NOMO-1 treated with DMSO at 0.1 percent for 48 hours (cell line): ENCODE measurements around the gene GPR179.
A peak's percentile ranks its signal among the peaks of the same experiment; 100 is the strongest.

ENCODE experiments used
- DNase-seq: peaks from one replicate; lab custom pipeline; 2025; ENCODE audit not compliant: unreplicated experiment; lab: John Stamatoyannopoulos, UW

Gene GPR179, protein sequence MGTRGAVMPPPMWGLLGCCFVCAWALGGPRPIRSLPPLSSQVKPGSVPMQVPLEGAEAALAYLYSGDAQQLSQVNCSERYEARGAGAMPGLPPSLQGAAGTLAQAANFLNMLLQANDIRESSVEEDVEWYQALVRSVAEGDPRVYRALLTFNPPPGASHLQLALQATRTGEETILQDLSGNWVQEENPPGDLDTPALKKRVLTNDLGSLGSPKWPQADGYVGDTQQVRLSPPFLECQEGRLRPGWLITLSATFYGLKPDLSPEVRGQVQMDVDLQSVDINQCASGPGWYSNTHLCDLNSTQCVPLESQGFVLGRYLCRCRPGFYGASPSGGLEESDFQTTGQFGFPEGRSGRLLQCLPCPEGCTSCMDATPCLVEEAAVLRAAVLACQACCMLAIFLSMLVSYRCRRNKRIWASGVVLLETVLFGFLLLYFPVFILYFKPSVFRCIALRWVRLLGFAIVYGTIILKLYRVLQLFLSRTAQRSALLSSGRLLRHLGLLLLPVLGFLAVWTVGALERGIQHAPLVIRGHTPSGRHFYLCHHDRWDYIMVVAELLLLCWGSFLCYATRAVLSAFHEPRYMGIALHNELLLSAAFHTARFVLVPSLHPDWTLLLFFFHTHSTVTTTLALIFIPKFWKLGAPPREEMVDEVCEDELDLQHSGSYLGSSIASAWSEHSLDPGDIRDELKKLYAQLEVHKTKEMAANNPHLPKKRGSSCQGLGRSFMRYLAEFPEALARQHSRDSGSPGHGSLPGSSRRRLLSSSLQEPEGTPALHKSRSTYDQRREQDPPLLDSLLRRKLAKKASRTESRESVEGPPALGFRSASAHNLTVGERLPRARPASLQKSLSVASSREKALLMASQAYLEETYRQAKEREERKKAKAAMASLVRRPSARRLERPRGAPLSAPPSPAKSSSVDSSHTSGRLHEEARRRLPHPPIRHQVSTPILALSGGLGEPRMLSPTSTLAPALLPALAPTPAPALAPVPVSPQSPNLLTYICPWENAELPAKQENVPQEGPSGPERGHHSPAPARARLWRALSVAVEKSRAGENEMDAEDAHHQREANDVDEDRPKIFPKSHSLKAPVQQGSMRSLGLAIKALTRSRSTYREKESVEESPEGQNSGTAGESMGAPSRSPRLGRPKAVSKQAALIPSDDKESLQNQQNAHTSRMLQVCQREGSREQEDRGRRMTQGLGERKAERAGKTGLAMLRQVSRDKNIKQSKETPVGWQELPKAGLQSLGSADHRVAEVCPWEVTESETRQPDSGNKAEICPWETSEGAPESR (N-terminal part only)

GRCh38 chr17:38343608-38344419 lies at the start of gene GPR179:
Gene GPR179, minus strand, starts transcription at chr17:38343956. Its CDS starts 167 bp downstream, at chr17:38343789.
- DNase-seq = no peak

DNA sequence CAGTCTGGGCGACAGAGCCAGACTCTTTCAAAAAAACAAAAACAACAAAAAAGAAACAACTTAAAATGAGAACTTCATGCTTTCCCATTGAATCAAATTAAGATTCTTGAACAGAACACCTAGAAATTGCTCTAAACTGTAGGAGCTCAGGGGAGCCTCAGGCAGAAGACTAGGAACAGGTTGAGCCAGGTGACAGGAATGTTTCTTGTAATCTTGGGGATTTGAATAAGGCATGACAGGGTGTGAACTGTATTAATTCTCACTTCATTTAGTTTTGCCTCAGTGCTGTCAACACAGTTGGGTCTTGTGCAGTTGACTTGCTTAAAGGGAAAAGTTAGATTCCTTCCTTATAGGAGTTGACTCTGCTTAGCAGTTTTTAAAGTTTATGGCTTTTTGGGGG lies 35.7 kb upstream of the GPR179 start:
- DNase-seq = no peak

DNA sequence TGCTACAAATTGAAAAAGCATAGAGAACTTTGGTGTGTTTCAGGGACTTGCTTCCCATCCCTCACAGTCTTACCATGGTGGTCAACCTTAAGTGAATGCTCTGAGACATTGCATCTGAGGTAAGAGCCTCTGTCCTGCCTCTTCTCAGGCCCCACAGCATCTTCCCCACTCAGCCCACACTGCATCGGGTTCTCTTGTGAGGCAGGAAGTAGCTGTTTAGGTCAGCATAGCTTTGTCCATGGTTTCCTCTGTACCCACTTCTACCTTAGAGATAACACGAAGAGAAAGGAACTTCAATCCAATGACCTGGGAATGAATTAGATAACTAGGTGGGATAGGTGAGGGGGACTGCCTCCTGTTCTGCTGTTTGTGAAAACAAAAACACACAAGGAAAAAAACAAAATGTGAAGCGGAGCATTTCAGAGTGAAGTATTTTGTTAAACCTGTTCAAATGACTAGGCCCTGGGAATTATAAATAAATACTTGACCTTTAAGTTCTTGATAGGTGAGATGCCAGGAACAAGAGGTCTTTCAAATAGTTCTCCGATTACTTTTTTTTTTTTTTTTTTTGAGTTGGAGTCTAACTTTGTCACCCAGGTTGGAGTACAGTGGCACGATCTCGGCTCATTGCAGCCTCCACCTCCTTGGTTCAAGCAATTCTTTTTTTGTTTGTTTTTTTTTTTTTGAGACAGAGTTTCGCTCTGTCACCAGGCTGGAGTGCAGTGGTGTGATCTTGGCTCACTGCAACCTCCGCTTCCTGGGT lies 25.5 kb upstream of the GPR179 start:
- DNase-seq = no peak

DNA sequence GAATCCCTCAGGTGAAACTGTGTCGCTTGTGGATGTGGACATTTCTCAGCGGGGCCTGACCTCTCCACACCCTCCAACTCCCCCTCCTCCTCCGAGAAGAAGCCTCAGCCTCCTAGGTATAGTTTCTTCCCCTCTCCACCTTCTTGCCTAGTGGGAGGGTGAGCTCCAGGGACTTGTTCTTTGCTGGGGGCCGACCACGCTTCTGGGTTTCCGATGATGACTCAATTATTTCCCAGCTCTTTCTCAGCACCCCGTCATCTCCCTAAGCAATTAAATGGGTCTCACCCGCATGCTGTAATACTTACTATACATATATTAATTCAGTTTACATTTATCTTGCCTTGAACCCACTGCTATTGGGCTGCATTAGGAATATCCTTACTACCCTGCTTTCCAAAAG lies 21.0 kb upstream of the GPR179 start:
- no peak for DNase-seq

DNA sequence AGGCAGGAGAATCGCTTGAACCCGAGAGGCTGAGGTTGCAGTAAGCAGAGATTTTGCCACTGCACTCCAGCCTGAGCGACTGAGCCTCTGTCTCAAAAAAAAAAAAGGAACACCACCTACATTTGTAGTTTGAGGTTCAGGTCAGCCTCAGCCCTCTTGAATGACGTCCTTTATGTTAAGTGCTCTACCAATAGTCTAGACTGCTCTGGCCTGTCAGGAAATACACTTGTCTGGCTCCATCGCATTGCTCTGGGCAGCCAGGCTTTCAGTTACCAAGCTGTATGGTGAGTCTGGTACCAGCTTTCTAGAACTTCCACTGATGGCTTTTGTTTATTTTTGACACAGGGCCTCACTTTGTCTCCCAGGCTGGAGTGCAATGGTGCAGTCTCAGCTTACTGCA lies 19.3 kb upstream of the GPR179 start:
- DNase-seq = no peak

- no peak for DNase-seq
Observed at GRCh38 chr17:38361694-38362465, 18.1 kb upstream of the GPR179 start.

GRCh38 chr17:38358586-38359513 lies 15.1 kb upstream of the GPR179 start:
- no peak for DNase-seq

- no peak for DNase-seq
Observed at GRCh38 chr17:38357486-38358123, 13.8 kb upstream of the GPR179 start.

DNA sequence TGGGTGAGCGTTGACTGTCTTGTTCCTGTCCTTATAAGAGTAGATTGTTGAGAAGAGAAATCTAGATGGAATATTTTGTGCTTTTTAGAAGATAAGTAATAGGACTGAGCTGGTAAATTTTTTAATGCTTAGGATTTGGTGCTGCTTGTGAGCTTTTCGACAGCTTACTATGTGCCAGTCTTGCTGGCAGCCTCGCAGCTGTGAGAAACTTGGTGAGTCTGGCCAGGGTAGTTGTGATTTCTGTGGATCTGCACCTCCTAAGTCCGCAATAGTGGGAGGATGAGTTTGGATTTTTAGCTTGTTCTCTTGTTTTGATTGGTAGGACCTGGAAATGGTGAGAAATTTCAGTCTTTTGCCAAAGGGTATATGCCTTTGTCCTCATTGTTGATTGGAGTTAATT lies 11.5 kb upstream of the GPR179 start:
- DNase-seq = no peak

DNA sequence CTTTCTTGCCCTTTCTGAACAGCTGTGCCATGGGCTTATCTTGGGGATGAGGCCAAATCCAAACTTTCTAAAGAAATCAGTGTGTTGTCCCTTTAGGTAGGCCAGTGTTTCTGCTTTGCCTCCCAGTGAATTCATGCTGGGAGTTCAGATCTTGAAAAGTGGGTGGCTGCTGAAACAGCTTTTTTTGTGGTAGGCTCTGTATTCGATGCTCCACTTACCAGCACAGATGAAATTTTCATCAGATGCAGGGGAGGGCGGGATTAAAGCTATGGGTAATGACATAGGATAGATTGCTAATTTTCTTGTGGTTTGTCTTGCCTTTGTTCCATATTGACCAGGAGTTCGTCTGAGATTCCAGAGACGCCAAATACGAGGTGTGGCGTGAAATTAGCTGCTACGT lies 10.7 kb upstream of the GPR179 start:
- no peak for DNase-seq

GRCh38 chr17:38353668-38354067 lies 9.9 kb upstream of the GPR179 start:
- DNase-seq = no peak

DNA sequence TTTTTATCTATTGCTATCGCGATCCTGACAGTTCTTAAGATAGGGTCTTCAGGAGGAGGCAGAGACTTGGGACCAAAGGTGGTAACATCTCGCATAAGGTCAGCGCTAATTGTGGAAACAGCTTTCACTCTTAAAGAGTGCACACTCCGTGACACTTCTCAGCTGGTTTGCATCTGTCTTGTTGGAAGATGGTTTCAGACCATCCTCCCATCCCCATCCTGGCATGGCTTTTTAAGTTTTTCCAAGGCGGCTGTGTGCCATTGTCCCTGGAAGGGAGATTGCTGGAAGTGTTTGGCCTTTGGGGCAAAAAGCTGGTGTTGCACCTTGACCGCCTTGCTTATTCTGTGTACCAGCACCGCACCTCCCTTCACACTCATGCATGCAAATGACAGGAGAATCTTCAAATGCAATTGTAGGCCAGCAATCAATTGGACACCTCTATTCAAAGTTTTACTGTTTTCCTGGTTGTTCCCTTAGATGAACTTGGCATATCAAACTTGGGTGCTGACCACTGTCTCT lies 9.4 kb upstream of the GPR179 start:
- no peak for DNase-seq

GRCh38 chr17:38352245-38353085 lies 8.7 kb upstream of the GPR179 start:
- DNase-seq = no peak

DNA sequence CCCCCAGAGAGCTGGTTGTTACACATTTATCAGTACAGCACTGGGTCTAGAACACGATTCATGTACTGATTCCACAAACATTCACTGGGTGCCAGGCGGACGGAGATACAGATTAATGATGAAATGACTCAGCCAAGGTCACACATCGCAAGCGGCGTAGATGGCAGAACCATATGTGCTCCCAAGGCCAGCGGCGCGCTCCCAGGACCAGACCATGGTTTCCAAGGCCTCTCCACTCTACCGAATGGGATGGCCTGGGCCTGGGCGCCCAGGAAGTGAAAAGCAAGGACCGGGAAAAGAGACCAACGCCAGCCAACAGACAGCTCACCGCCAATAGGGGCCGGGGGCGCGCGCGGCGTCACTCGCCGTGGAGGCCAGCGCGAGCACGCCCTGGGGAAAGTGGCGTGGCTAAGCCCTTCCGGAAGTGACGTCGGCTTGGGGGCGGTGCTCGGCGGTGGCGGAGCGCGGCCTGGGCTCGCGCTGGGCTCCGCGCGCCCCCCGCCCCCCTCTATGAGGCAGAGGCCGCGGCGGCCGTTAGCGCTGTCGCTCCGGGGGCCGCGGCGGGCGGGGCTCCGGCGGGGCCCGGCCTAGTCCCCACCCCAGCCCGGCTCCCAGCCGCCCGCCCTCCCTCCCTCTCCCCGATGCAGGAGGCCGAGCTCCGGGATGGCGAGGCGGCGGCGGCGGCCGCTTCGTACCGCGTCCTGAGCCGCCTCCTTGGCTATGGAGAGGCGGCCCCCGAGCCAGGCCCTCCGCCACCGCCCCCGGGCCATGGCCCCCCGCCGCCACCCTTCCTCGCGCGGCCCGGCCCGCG lies 7.9 kb upstream of the GPR179 start, which contains the start of gene SOCS7:
SOCS7 (plus strand) TSS at position 433 of the 811 bp plus-strand sequence; CDS start at position 642, 209 bp downstream.
- peak; percentile 84 for DNase-seq

DNA sequence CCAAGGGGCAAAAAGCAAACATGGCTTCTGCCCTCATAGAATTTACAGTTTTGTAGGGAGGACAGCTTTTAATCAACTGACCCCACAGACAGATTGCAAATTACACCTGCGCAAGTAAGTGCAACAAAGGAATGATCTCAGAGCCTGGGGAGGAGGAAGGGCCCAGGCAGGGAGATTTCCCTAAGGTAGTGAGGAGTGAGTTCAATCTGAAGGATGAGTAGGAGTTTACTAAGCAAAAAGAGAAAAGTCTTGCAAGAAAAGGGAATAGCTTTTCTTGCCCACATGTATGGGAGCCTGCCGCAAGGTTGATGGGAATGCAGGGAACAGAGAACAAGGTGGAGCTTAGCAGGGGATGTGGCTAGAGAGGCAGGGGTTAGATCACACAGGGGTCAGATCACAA lies 6.3 kb upstream of the GPR179 start:
- no peak for DNase-seq
